Liver (tissue), 9 donors: ENCODE data around the gene NUP93. TPM values are rescaled to one million over a fixed set of nuclear protein-coding genes. Genes with fewer than 3 reads are reported as not detected.

ENCODE experiments used
- DNase-seq: peaks from one replicate; pipeline ENCODE4 v3.0.0-alpha.2; 2017; ENCODE audit warnings: low spot score
- H3K27ac ChIP-seq, 2 donors: one replicate each; pipeline ENCODE4 v1.7.0; 2013; ENCODE audit warnings: inconsistent platforms in 2 of 2, low read length in 2 of 2, control low read depth in 1 of 2, low read depth in 1 of 2, mild to moderate bottlenecking in 1 of 2
- H3K27me3 ChIP-seq, 4 donors: one replicate each; pipeline versions ENCODE4 v1.6.1 to v1.7.0; 2013; ENCODE audit warnings: low read length in 3 of 4, inconsistent platforms in 1 of 4, mild to moderate bottlenecking in 1 of 4, moderate library complexity in 1 of 4; ENCODE audit not compliant: control insufficient read depth in 4 of 4, insufficient read depth in 4 of 4
- H3K36me3 ChIP-seq, 4 donors: one replicate each; pipeline versions ENCODE4 v1.6.1 to v1.7.0; 2013; ENCODE audit warnings: low read length in 3 of 4, mild to moderate bottlenecking in 3 of 4, low read depth in 1 of 4, moderate library complexity in 1 of 4; ENCODE audit not compliant: control insufficient read depth in 4 of 4, insufficient read depth in 3 of 4
- H3K4me1 ChIP-seq, 4 donors: one replicate each; pipeline versions ENCODE4 v1.6.1 to v1.7.0; 2013; ENCODE audit warnings: low read length in 3 of 4, mild to moderate bottlenecking in 3 of 4, moderate library complexity in 1 of 4; ENCODE audit not compliant: control insufficient read depth in 4 of 4, insufficient read depth in 4 of 4
- H3K4me3 ChIP-seq, 3 donors: one replicate each; pipeline versions ENCODE4 v1.6.1 to v1.7.0; 2013; ENCODE audit warnings: low read length in 3 of 3, control low read depth in 1 of 3, low read depth in 1 of 3, mild to moderate bottlenecking in 1 of 3
- H3K9ac ChIP-seq, 2 donors: one replicate each; pipeline ENCODE4 v1.7.0; 2013; ENCODE audit warnings: low read length in 2 of 2, mild to moderate bottlenecking in 2 of 2, moderate library complexity in 2 of 2, control low read depth in 1 of 2, low read depth in 1 of 2
- H3K9me3 ChIP-seq, 4 donors: one replicate each; pipeline versions ENCODE4 v1.6.1 to v1.7.0; 2013; ENCODE audit warnings: low read length in 3 of 4; ENCODE audit not compliant: control insufficient read depth in 4 of 4
- EGR1 ChIP-seq, 2 donors: IDR thresholded peaks; 2 replicates each; pipeline ENCODE4 v1.6.1; 2016 to 2018; ENCODE audit warnings: antibody characterized with exemption in 2 of 2, low read depth in 2 of 2
- FOXA1 ChIP-seq: IDR thresholded peaks from 2 replicates; pipeline ENCODE4 v1.6.1; 2016; ENCODE audit warnings: antibody characterized with exemption
- FOXA2 ChIP-seq: IDR thresholded peaks from 2 replicates; pipeline ENCODE4 v1.6.1; 2016; ENCODE audit warnings: antibody characterized with exemption
- GABPA ChIP-seq, 2 donors: IDR thresholded peaks in 1 of 2; conservative IDR thresholded peaks in 1 of 2; 2 replicates each; pipeline ENCODE4 v1.6.1; 2016; ENCODE audit warnings: antibody characterized with exemption in 2 of 2, mild to moderate bottlenecking in 1 of 2, moderate library complexity in 1 of 2
- HNF4A ChIP-seq, 2 donors: conservative IDR thresholded peaks; 2 replicates each; pipeline ENCODE4 v1.6.1; 2016; ENCODE audit warnings: antibody characterized with exemption in 2 of 2, mild to moderate bottlenecking in 2 of 2
- HNF4G ChIP-seq: IDR thresholded peaks from 2 replicates; pipeline ENCODE4 v1.6.1; 2016; ENCODE audit warnings: antibody characterized with exemption
- JUND ChIP-seq, 2 donors: IDR thresholded peaks; 2 replicates each; pipeline ENCODE4 v1.6.1; 2016; ENCODE audit warnings: antibody characterized with exemption in 2 of 2
- NR2F2 ChIP-seq: IDR thresholded peaks from 2 replicates; pipeline ENCODE4 v1.6.1; 2016; ENCODE audit warnings: antibody characterized with exemption
- RAD21 ChIP-seq, 2 donors: IDR thresholded peaks; 2 replicates each; pipeline ENCODE4 v1.6.1; 2016; ENCODE audit warnings: antibody characterized with exemption in 2 of 2, mild to moderate bottlenecking in 2 of 2
- RXRA ChIP-seq, 2 donors: IDR thresholded peaks; 2 replicates each; pipeline ENCODE4 v1.6.1; 2017 to 2018; ENCODE audit warnings: antibody characterized with exemption in 2 of 2, mild to moderate bottlenecking in 1 of 2
- SP1 ChIP-seq: IDR thresholded peaks from 2 replicates; pipeline ENCODE4 v1.6.1; 2018; ENCODE audit warnings: antibody characterized with exemption, mild to moderate bottlenecking
- TAF1 ChIP-seq: conservative IDR thresholded peaks from 2 replicates; pipeline ENCODE4 v1.6.1; 2016; ENCODE audit warnings: antibody characterized with exemption, mild to moderate bottlenecking
- YY1 ChIP-seq: IDR thresholded peaks from 2 replicates; pipeline ENCODE4 v1.6.1; 2016; ENCODE audit warnings: antibody characterized with exemption, mild to moderate bottlenecking
- WGBS: extraction: QIAGEN DNeasy Blood & Tissue Kit; methylation state at CpG from one replicate; pipeline ENCODE4 v1.1.7; 2013; 5-methylcytosine and 5-hydroxymethylcytosine counted together
- polyA plus RNA-seq, 2 donors: library from polyadenylated mRNA; stranded (reverse) in 1 of 2; unstranded in 1 of 2; fragments of 200-250 nt in 1 of 2; fragments of >200 nt in 1 of 2; fragmentation: Nextera tagmentation in 1 of 2; extraction: Ambion mirVana in 1 of 2; gene quantifications; one replicate each; pipeline versions ENCODE4 v1.2.1 to v1.2.3, GENCODE V29; 2013 to 2015
- total RNA-seq, 2 donors: library from RNA; depleted of rRNA; stranded (reverse); fragments of >200 nt; gene quantifications; one replicate each; pipeline ENCODE4 v1.2.3, GENCODE V29; 2014
- TF ChIP-seq, protein P1 (sequence below): IDR thresholded peaks from 2 replicates; pipeline ENCODE4 v1.6.1; 2016; ENCODE audit warnings: antibody characterized with exemption, mild to moderate bottlenecking
- TF ChIP-seq, protein P2 (sequence below): IDR thresholded peaks from 2 replicates; pipeline ENCODE4 v1.6.1; 2016; ENCODE audit warnings: antibody characterized with exemption
- TF ChIP-seq, protein P3 (sequence below): IDR thresholded peaks from 2 replicates; pipeline ENCODE4 v1.6.1; 2016; ENCODE audit warnings: antibody characterized with exemption
- TF ChIP-seq, protein P4 (sequence below): fragments of 150-350 bp; IDR thresholded peaks from 2 replicates; pipeline ENCODE4 v1.5.1; 2017; ENCODE audit warnings: improper control_type of control experiment, low read depth, low read length; ENCODE audit not compliant: missing input control
- TF ChIP-seq, protein P5 (sequence below): IDR thresholded peaks from 2 replicates; pipeline ENCODE4 v1.6.1; 2016; ENCODE audit warnings: antibody characterized with exemption
- donor health status: healthy.
- donor health status: healthy.
- donor health status: healthy.
- donor health status: healthy.
- donor health status: healthy.

NUP93 gene
- total and polyA plus RNA-seq, 4 donors, result 8.2 to 31.8 (median 9.8) TPM

DNA sequence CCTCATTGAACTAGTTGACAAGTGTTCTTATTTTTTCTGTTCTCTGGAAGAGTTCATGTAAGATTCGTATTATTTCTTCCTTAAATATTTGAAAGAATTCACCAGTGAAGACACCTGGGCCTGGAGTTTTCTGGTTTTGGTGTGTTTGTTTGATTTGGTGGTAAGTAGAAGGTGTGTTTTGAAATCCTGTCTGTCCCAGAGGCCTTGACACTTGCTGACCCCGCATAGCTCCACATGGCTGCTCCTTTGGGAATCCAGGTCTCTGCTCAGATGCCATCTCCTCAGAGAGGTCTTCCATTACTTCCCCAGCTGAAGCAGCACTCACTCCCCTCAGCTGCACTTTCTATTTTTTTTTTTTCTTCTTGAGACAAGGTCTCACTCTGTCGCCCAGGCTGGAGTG lies 5.7 kb upstream of the NUP93 start:
- no peak for DNase-seq
- no peak for TF ChIP-seq RXRA (IDR thresholded peaks at IDR 0.05)
- TF ChIP-seq NR2F2, result no peak
- TF ChIP-seq FOXA2, result no peak
- no peak for TF ChIP-seq FOXA1
- TF ChIP-seq, protein P1, sequence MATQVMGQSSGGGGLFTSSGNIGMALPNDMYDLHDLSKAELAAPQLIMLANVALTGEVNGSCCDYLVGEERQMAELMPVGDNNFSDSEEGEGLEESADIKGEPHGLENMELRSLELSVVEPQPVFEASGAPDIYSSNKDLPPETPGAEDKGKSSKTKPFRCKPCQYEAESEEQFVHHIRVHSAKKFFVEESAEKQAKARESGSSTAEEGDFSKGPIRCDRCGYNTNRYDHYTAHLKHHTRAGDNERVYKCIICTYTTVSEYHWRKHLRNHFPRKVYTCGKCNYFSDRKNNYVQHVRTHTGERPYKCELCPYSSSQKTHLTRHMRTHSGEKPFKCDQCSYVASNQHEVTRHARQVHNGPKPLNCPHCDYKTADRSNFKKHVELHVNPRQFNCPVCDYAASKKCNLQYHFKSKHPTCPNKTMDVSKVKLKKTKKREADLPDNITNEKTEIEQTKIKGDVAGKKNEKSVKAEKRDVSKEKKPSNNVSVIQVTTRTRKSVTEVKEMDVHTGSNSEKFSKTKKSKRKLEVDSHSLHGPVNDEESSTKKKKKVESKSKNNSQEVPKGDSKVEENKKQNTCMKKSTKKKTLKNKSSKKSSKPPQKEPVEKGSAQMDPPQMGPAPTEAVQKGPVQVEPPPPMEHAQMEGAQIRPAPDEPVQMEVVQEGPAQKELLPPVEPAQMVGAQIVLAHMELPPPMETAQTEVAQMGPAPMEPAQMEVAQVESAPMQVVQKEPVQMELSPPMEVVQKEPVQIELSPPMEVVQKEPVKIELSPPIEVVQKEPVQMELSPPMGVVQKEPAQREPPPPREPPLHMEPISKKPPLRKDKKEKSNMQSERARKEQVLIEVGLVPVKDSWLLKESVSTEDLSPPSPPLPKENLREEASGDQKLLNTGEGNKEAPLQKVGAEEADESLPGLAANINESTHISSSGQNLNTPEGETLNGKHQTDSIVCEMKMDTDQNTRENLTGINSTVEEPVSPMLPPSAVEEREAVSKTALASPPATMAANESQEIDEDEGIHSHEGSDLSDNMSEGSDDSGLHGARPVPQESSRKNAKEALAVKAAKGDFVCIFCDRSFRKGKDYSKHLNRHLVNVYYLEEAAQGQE, result no peak
- TF ChIP-seq HNF4A (conservative IDR thresholded peaks at IDR 0.05), result no peak
- no peak for TF ChIP-seq YY1
- TF ChIP-seq SP1, result no peak
- no peak for TF ChIP-seq EGR1 (IDR thresholded peaks at IDR 0.05; ENCODE audit: low read depth in 2 of 2)
- TF ChIP-seq, protein P2, sequence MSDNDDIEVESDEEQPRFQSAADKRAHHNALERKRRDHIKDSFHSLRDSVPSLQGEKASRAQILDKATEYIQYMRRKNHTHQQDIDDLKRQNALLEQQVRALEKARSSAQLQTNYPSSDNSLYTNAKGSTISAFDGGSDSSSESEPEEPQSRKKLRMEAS, result no peak
- TF ChIP-seq TAF1, result no peak
- TF ChIP-seq, protein P3, sequence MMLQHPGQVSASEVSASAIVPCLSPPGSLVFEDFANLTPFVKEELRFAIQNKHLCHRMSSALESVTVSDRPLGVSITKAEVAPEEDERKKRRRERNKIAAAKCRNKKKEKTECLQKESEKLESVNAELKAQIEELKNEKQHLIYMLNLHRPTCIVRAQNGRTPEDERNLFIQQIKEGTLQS, result no peak
- no peak for TF ChIP-seq HNF4G
- no peak for TF ChIP-seq GABPA (IDR thresholded peaks at IDR 0.05 in 1 of 2, conservative IDR thresholded peaks at IDR 0.05 in 1 of 2)
- TF ChIP-seq RAD21 (IDR thresholded peaks at IDR 0.05), result no peak
- TF ChIP-seq, protein P4, sequence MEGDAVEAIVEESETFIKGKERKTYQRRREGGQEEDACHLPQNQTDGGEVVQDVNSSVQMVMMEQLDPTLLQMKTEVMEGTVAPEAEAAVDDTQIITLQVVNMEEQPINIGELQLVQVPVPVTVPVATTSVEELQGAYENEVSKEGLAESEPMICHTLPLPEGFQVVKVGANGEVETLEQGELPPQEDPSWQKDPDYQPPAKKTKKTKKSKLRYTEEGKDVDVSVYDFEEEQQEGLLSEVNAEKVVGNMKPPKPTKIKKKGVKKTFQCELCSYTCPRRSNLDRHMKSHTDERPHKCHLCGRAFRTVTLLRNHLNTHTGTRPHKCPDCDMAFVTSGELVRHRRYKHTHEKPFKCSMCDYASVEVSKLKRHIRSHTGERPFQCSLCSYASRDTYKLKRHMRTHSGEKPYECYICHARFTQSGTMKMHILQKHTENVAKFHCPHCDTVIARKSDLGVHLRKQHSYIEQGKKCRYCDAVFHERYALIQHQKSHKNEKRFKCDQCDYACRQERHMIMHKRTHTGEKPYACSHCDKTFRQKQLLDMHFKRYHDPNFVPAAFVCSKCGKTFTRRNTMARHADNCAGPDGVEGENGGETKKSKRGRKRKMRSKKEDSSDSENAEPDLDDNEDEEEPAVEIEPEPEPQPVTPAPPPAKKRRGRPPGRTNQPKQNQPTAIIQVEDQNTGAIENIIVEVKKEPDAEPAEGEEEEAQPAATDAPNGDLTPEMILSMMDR, result no peak
- TF ChIP-seq JUND (IDR thresholded peaks at IDR 0.05), result no peak
- H3K36me3 ChIP-seq, result no peaks in the 10 kb centered on the region
- H3K27ac ChIP-seq, result no peak overlapping the region
- H3K4me1 ChIP-seq, result peaks cover 0 to 6% (median 4%) of the 10 kb centered on the region in 4 donors
- H3K9ac ChIP-seq, result no peak overlapping the region
- 89% methylated on average over 3 of the region's 3 CpGs for WGBS
- no peak overlapping the region for H3K4me3 ChIP-seq
- no peaks in the 10 kb centered on the region for H3K9me3 ChIP-seq
- no peaks in the 10 kb centered on the region for H3K27me3 ChIP-seq

DNA sequence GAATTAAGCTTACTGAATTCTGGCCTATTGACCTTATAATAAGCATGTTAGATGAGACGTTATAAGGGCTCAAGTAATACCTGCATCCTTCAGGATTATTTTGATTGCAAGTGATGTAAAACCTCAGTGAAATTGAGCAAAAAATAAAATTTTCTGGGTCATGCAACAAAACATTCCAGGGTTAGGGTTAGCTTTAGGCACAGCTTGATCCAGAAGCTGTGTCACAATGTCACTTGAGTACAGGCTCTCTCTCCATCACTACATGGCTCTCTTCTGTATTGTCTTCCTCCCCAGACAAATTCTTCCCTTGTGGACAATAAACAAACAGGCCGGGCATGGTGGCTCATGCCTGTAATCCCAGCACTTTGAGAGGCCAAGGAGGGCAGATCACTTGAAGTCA lies 3.6 kb upstream of the NUP93 start:
- Histone ChIP-seq H3K36me3 (no peaks in the 10 kb centered on the region), H3K27ac (no peak overlapping the region), H3K4me1 (peaks cover 0 to 19% (median 14%) of the 10 kb centered on the region in 4 donors), H3K27me3 (no peaks in the 10 kb centered on the region), H3K9ac (no peak overlapping the region), H3K9me3 (no peaks in the 10 kb centered on the region), H3K4me3 (no peak overlapping the region)
- WGBS, result 91% methylated on average over 2 of the region's 2 CpGs
- TF ChIP-seq RAD21 (IDR thresholded peaks at IDR 0.05), result no peak
- no peak for TF ChIP-seq JUND (IDR thresholded peaks at IDR 0.05)
- TF ChIP-seq YY1, result no peak
- TF ChIP-seq, protein P4, result no peak
- TF ChIP-seq NR2F2, result no peak
- TF ChIP-seq, protein P2, result no peak
- TF ChIP-seq, protein P5, sequence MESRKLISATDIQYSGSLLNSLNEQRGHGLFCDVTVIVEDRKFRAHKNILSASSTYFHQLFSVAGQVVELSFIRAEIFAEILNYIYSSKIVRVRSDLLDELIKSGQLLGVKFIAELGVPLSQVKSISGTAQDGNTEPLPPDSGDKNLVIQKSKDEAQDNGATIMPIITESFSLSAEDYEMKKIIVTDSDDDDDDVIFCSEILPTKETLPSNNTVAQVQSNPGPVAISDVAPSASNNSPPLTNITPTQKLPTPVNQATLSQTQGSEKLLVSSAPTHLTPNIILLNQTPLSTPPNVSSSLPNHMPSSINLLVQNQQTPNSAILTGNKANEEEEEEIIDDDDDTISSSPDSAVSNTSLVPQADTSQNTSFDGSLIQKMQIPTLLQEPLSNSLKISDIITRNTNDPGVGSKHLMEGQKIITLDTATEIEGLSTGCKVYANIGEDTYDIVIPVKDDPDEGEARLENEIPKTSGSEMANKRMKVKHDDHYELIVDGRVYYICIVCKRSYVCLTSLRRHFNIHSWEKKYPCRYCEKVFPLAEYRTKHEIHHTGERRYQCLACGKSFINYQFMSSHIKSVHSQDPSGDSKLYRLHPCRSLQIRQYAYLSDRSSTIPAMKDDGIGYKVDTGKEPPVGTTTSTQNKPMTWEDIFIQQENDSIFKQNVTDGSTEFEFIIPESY, result no peak
- no peak for TF ChIP-seq FOXA1
- TF ChIP-seq EGR1 (IDR thresholded peaks at IDR 0.05; ENCODE audit: low read depth in 2 of 2), result no peak
- no peak for TF ChIP-seq RXRA (IDR thresholded peaks at IDR 0.05)
- TF ChIP-seq, protein P3, result no peak
- TF ChIP-seq GABPA (IDR thresholded peaks at IDR 0.05 in 1 of 2, conservative IDR thresholded peaks at IDR 0.05 in 1 of 2), result no peak
- TF ChIP-seq TAF1, result no peak
- no peak for TF ChIP-seq FOXA2
- no peak for TF ChIP-seq HNF4G
- DNase-seq, result no peak
